LoVo (cell line): ENCODE results near the gene EI24.

Experiments
- DNase-seq: peaks from one replicate; pipeline ENCODE4 v3.0.0-alpha.2; 2016; ENCODE audit warnings: low spot score

EI24 gene

DNA sequence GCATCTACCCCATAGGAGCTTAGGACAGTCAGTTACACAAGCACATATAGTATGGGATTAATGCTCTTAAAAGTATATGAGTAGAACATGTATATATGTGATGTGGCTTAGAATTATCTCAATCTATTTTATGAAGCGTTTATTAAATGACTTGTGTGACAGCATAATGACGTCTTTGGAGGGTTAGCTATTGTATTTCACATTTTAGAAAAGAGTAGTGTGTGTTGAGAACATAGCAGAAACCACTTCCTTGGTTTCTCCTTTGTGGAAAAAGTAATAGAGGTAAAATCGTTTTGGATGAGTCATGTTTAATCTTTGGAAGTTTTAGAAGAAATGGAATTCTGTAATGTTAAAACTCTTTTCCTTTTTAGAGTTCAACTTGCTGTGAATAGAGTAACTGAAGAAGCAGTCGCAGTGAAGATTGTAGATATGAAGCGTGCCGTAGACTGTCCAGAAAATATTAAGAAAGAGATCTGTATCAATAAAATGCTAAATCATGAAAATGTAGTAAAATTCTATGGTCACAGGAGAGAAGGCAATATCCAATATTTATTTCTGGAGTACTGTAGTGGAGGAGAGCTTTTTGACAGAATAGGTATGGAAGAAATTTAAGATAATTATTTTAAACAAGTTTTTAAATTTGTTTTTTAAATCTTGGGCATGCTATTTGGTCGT, 58.1 kb downstream of the EI24 start:
- no peak for DNase-seq
